Transverse colon (tissue), 3 donors: Measurements from ENCODE around the gene FMOD.

ENCODE experiments used
- POLR2A ChIP-seq: fragments of 450-650 bp; IDR thresholded peaks from one replicate; pipeline ENCODE4 v1.6.1; 2016; ENCODE audit warnings: antibody characterized with exemption, mild to moderate bottlenecking, moderate library complexity
- TF ChIP-seq, protein P1 (sequence below), 5 experiments: fragments of 200-600 bp in 3 of 5; fragments of 450-650 bp in 2 of 5; sonication (generic) in 3 of 5; IDR thresholded peaks; 1 replicate in 2 of 5; 2 replicates in 3 of 5; pipeline ENCODE4 v1.5.1; 2016 to 2017; ENCODE audit warnings: antibody characterized with exemption in 5 of 5, inconsistent platforms in 3 of 5, mild to moderate bottlenecking in 2 of 5, moderate library complexity in 1 of 5

DNA sequence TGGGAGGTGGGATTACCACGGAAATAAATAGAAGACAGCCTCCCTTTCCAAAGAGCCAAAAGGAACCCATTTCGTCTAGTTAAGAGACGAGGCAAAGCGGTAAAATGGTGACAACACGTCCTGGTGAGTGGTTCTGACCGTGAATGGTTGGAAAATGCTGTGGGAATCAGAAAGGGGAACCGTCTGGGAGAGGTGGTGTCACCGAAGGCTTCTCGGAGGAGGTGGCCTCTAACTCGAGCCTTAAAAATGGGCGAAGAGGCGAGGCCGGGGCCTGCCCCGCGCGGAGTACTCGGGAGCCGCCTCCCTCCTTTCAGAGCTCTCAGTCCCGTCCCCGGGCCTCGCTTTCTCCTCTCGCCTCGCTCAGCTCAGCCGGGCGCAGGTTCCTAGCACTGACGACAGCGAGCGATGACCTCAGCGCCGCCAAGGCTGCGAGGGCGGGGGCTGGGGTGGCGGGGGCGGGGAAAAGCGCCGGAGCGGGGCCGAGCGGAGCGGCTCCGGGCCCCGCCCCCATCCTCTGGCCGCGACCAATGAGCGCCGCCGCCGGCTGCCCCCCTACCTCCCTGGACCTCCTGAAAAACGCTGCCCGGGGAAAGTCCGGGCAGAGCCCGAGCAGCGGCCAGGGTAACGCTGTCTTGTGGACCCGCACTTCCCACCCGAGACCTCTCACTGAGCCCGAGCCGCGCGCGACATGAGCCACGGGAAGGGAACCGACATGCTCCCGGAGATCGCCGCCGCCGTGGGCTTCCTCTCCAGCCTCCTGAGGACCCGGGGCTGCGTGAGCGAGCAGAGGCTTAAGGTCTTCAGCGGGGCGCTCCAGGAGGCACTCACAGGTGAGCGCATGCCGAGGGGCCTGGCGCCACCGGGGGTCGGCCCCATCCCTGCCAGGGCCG, 45.8 kb downstream of the FMOD start, which contains the start of gene BTG2:
- TF ChIP-seq, protein P1, sequence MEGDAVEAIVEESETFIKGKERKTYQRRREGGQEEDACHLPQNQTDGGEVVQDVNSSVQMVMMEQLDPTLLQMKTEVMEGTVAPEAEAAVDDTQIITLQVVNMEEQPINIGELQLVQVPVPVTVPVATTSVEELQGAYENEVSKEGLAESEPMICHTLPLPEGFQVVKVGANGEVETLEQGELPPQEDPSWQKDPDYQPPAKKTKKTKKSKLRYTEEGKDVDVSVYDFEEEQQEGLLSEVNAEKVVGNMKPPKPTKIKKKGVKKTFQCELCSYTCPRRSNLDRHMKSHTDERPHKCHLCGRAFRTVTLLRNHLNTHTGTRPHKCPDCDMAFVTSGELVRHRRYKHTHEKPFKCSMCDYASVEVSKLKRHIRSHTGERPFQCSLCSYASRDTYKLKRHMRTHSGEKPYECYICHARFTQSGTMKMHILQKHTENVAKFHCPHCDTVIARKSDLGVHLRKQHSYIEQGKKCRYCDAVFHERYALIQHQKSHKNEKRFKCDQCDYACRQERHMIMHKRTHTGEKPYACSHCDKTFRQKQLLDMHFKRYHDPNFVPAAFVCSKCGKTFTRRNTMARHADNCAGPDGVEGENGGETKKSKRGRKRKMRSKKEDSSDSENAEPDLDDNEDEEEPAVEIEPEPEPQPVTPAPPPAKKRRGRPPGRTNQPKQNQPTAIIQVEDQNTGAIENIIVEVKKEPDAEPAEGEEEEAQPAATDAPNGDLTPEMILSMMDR (IDR thresholded peaks at IDR 0.05): no peak
- TF ChIP-seq POLR2A: peak; percentile 100
